DMS53 treated with DMSO at 0.1 percent for 48 hours (cell line): Measurements from ENCODE around the gene SDR9C7.
"Not testable (repeated sequence)": the region's sequence is repeated elsewhere in the genome, so short reads cannot be mapped to it uniquely, and the experiment has no call there.

Experiments used
- DNase-seq: peaks from one replicate; lab custom pipeline; 2025; ENCODE audit not compliant: unreplicated experiment; lab: John Stamatoyannopoulos, UW

Gene SDR9C7

DNA sequence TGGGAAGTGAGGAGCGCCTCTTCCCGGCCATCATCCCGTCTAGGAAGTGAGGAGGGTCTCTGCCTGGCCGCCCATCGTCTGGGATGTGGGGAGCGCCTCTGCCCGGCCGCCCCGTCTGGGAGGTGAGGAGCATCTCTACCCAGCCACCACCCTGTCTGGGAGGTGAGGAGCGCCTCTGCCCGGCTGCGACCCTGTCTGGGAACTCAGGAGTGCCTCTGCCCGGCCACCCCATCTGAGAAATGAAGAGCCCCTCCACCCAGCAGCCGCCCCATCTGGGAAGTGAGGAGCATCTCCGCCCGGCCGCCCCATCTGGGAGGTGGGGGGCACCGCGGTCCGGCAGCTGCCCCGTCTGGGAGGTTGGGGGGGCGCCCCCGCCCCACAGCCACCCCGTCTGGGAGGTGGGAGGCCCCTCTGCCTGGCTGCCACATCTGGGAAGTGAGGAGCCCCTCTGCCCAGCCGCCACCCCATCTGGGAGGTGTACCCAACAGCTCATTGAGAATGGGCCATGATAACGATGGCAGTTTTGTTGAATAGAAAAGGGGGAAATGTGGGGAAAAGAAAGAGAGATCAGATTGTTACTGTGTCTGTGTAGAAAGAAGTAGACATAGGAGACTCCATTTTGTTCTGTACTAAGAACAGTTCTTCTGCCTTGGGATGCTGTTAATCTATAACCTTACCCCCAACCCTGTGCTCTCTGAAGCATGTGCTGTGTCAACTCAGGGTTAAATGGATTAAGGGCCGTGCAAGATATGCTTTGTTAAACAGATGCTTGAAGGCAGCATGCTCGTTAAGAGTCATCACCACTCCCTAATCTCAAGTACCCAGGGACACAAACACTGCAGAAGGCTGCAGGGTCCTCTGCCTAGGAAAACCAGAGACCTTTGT, 54.7 kb downstream of the SDR9C7 start:
- not testable (repeated sequence) for DNase-seq

DNA sequence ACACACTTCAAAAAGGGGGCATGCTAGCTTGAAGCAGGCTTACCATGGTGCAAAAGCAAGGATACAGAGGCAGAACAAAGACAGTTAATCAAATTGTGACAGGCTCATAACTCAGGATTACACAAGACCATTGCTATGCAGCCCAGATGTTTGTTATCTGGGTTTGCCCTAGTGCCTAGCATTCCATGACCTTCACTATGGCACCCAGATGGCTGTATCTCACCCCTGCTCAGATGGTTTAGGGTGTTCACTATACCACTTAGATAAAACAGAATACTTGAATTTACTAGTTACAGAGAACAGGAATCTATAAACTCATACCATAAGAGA, 56.2 kb downstream of the SDR9C7 start:
- no peak for DNase-seq

DNA sequence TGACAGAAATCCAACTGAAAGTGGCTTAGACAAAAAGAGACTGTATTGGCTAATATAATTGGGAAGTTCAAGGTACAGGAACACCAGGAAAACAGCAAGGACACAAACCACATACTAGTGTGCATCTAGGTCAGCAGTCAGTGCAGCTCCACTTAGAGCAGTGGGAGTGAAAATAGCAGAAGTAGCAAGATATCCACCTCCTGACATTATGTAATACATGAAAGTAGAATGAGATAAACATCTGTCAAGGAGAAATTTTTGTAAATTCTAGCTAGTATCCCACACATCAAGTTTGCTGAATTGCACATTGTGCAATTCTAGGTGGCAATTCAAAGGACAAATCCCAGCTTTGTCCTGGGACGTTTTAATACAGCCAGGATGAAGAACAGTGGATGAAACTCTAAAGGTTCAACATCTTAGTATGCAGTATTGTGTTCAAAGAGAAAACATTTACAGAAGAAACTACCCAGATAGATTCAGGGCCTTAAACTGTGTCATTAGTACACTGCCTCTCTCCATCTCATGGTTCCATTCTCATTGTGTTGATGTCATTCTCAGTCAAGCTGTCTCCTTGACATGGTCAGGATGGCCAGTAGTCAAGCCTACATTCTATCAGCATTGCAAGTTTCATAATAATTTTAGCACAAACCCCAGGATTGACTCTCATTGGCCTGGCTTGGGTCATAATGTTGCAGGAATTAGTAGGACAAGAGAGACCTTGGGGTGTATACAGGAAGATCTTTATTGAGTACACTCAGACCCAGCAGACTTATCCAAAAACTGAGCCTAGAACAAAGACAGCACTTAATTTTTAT, 56.8 kb downstream of the SDR9C7 start:
- DNase-seq = no peak

DNA sequence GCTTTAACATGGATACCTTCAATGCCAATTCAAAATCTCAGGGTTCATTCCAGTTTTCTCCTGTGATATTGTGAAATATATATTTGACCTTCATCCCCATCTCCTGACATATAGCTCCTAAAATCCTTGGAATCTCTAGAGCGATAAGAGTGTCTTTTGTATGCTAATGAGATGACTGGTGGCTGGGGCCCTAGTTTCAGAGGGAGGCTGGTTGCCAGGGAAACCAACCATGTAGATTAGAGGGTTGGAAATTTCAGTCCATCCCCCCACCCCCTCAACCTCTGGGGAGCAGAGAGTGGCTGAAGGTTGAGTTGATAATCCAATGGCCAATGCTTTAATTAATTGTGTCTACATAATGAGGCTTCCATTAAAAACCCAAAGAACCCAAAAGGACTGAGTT, 59.4 kb downstream of the SDR9C7 start:
- DNase-seq = no peak

DNA sequence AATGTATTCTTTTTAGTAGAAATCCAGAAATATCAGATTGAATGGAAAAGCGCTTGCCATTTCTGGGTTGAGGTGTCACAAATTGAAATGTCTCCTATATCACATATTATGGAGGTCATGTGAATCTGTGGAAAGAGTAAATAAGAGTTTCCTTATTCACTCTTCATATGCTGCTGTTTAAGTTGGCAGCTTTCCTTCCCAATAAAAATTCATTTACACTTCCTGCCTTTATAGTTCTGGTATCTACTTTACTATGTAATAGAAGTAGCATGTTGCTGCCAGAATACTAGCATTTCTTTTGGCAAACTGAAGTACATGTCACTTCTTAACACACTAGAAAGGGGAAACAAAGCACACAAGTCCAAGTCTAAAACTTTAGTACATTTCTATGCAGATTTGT, 60.8 kb downstream of the SDR9C7 start:
- DNase-seq = no peak
